Measurements from ENCODE around the gene PDE10A. TPM values are rescaled to one million over a fixed set of nuclear protein-coding genes. Genes with fewer than 3 reads are reported as not detected.

The PDE10A gene
- total and polyA plus RNA-seq, 2 of the 13 experiments (the other 11 are each of a cell fraction or from before 2014, with no cell fraction given), result not detected

DNA sequence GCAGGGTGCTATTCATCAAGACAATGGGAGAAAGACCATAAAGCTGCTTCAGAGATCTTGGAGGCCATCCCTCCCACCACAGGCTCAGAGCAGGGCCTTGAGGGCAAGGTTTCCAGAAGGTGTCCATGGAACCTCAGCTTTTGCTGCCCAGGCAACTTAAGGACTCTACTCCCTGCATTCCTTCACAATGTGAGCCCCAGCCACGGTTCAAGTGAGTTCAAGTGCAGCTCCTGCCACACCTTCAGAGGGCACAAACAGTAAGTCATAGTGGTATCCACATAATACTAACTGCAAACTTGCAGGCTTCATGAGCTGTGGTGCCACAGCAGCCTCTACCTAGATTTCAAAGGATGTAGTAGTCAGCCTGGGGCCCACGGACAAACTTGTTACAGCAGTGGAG lies 209.6 kb downstream of the PDE10A start:
- no TSS peak for BruUV-seq (replicated peaks)
- intact Hi-C loops (cut with micrococcal nuclease; ENCODE audit: unreplicated experiment), result no loop called here

More for the DNA sequence above, 209.6 kb downstream of the PDE10A start:
- Histone ChIP-seq H3K27ac (ENCODE audit: extremely low read length, insufficient read depth, low read length) (no peak overlapping the region), H3K79me2 (ENCODE audit: insufficient read depth, low read length) (no peaks in the 10 kb centered on the region), H4K20me1 (ENCODE audit: insufficient read depth, low read length) (no peaks in the 10 kb centered on the region), H3K4me2 (ENCODE audit: low read depth, low read length) (no peak overlapping the region), H3K4me1 (ENCODE audit: insufficient read depth, low read length) (no peaks in the 10 kb centered on the region), H3K36me3 (replicated peaks in 1 of 2; ENCODE audit: control insufficient read depth in 1 of 2, insufficient read depth in 2 of 2, low read length in 2 of 2) (no peaks in the 10 kb centered on the region), H3K9ac (ENCODE audit: insufficient read depth, low read depth, low read length) (no peak overlapping the region), H3K27me3 (ENCODE audit: control insufficient read depth in 1 of 2, insufficient read depth in 2 of 2, low read length in 2 of 2) (no peaks in the 10 kb centered on the region), H3K9me3 (ENCODE audit: low read length) (no peaks in the 10 kb centered on the region), H2AFZ (ENCODE audit: low read length) (no peak overlapping the region), H3K4me3 (replicated peaks in 1 of 3; ENCODE audit: insufficient read depth in 1 of 3, low read depth in 2 of 3, low read length in 3 of 3) (no peak overlapping the region)
- in situ Hi-C loops (cut with HindIII; ENCODE audit: extremely low pct_ligation_motif_present, low pct_unique_long_range_greater_than_20kb), result no loop called here
- no peak for FAIRE-seq
- CTCF ChIA-PET (ENCODE audit: low intra/inter-chr PET ratio, low total read pairs), result no interaction called here
- DNase-seq (ENCODE audit: low spot score), result no peak
- no peak for TF ChIP-seq ZNF17 (CRISPR knock-in tag; IDR thresholded peaks at IDR 0.05)
- TF ChIP-seq, protein P1, sequence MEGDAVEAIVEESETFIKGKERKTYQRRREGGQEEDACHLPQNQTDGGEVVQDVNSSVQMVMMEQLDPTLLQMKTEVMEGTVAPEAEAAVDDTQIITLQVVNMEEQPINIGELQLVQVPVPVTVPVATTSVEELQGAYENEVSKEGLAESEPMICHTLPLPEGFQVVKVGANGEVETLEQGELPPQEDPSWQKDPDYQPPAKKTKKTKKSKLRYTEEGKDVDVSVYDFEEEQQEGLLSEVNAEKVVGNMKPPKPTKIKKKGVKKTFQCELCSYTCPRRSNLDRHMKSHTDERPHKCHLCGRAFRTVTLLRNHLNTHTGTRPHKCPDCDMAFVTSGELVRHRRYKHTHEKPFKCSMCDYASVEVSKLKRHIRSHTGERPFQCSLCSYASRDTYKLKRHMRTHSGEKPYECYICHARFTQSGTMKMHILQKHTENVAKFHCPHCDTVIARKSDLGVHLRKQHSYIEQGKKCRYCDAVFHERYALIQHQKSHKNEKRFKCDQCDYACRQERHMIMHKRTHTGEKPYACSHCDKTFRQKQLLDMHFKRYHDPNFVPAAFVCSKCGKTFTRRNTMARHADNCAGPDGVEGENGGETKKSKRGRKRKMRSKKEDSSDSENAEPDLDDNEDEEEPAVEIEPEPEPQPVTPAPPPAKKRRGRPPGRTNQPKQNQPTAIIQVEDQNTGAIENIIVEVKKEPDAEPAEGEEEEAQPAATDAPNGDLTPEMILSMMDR (CRISPR knock-in tag; IDR thresholded peaks at IDR 0.05), result no peak
- no peak for TF ChIP-seq ZMAT5 (CRISPR knock-in tag; IDR thresholded peaks at IDR 0.05; ENCODE audit: borderline replicate concordance, low read depth)
- TF ChIP-seq, protein P2, sequence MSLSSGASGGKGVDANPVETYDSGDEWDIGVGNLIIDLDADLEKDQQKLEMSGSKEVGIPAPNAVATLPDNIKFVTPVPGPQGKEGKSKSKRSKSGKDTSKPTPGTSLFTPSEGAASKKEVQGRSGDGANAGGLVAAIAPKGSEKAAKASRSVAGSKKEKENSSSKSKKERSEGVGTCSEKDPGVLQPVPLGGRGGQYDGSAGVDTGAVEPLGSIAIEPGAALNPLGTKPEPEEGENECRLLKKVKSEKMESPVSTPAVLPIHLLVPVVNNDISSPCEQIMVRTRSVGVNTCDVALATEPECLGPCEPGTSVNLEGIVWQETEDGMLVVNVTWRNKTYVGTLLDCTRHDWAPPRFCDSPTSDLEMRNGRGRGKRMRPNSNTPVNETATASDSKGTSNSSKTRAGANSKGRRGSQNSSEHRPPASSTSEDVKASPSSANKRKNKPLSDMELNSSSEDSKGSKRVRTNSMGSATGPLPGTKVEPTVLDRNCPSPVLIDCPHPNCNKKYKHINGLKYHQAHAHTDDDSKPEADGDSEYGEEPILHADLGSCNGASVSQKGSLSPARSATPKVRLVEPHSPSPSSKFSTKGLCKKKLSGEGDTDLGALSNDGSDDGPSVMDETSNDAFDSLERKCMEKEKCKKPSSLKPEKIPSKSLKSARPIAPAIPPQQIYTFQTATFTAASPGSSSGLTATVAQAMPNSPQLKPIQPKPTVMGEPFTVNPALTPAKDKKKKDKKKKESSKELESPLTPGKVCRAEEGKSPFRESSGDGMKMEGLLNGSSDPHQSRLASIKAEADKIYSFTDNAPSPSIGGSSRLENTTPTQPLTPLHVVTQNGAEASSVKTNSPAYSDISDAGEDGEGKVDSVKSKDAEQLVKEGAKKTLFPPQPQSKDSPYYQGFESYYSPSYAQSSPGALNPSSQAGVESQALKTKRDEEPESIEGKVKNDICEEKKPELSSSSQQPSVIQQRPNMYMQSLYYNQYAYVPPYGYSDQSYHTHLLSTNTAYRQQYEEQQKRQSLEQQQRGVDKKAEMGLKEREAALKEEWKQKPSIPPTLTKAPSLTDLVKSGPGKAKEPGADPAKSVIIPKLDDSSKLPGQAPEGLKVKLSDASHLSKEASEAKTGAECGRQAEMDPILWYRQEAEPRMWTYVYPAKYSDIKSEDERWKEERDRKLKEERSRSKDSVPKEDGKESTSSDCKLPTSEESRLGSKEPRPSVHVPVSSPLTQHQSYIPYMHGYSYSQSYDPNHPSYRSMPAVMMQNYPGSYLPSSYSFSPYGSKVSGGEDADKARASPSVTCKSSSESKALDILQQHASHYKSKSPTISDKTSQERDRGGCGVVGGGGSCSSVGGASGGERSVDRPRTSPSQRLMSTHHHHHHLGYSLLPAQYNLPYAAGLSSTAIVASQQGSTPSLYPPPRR (CRISPR knock-in tag; IDR thresholded peaks at IDR 0.05; ENCODE audit: borderline replicate concordance), result no peak
- no peak for TF ChIP-seq ZBTB26 (CRISPR knock-in tag; IDR thresholded peaks at IDR 0.05; ENCODE audit: borderline replicate concordance)
- no peak for TF ChIP-seq ZNF280D (CRISPR knock-in tag; IDR thresholded peaks at IDR 0.05)
- no peak for TF ChIP-seq SRY (CRISPR knock-in tag; IDR thresholded peaks at IDR 0.05)
- TF ChIP-seq TMF1 (CRISPR knock-in tag; IDR thresholded peaks at IDR 0.05; ENCODE audit: low read depth), result no peak
- no peak for TF ChIP-seq DDIT3 (CRISPR knock-in tag; IDR thresholded peaks at IDR 0.05)
- no peak for TF ChIP-seq CBX1 (IDR thresholded peaks at IDR 0.05; ENCODE audit: low read depth)
- WGBS (ENCODE audit: low lambda C conversion rate), result 0% methylated on average over 1 of the region's 2 CpGs
- POLR2A ChIA-PET, result no interaction called here
- ATAC-seq, result no peak

Measured in HepG2 (cell line).